ENCODE results near the gene RMDN2.

- TF ChIP-seq CTCF (IDR thresholded peaks at IDR 0.05; ENCODE audit: low read depth, low read length) (no peak), EZH2phosphoT487 (IDR thresholded peaks at IDR 0.05; ENCODE audit: low read depth) (no peak)
Measured at GRCh38 chr2:38028829-38029228, 103.7 kb downstream of the RMDN2 start.

Measured in OCI-LY3 (cell line).